GM11168 (cell line): ENCODE measurements around the gene BACH2.
"Not testable (repeated sequence)": the region's sequence is repeated elsewhere in the genome, so short reads cannot be mapped to it uniquely, and the experiment has no call there.

Experiments used
- in situ Hi-C: fragments of 300-500 bp; cut with MboI; formaldehyde crosslinking; loops from one replicate; pipeline ENCODE4 v1.12.0; 2022; ENCODE audit warnings: low sequenced_read_pairs; ENCODE audit not compliant: unreplicated experiment

Gene BACH2

GRCh38 chr6:90296341-90297114 is at the start of gene BACH2:
Gene BACH2 (minus strand): TSS chr6:90296843. CDS start chr6:90008844, 287,999 bp downstream.
- in situ Hi-C loops, result loop anchor here (10.0 kb wide), 1 partner anchor 188 kb away; no protein-coding TSS in a partner anchor

DNA sequence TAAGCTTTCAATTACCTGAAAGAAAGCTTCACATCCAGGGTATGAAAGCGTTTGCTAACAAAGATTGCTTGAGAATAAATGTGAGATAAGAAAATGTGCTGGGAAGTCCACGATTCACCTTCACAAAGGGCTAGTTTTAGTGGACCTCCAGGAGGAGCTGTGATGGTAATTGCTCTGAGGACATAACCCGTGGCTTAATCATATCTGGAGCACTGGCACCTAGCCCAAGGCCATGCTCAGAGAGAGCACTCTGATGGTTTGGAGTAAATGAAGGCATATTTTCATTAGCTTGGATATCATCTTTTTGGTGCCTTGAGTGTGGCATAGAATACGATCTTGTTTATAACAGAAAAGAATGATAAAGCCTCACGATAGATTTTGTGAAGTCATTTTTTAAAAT is 46.9 kb upstream of the BACH2 start:
- in situ Hi-C loops, result no loop called here

DNA sequence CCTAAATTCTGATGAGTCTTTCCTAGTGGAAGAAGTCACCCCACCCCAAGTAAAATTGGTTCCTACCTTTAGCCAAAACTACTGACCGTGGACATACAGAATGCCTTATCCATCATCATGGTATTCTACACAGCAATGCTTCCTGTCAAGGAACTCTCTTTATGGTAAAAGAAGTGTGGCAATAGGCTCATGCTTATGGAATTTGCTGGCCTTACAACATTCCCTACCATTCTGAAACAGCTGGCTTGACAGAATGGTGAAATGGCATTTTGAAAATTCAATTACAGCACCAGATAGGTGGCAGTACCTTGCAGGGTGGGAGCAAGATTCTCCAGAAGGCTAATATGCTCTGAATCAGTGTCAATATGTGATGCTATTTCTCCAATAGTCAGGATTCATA is 41.8 kb upstream of the BACH2 start:
- in situ Hi-C loops, result no loop called here

GRCh38 chr6:90336388-90336947 is 39.8 kb upstream of the BACH2 start:
- in situ Hi-C loops, result no loop called here

- in situ Hi-C loops, result no loop called here
These were observed 37.3 kb upstream of the BACH2 start for GRCh38 chr6:90333928-90334327.

DNA sequence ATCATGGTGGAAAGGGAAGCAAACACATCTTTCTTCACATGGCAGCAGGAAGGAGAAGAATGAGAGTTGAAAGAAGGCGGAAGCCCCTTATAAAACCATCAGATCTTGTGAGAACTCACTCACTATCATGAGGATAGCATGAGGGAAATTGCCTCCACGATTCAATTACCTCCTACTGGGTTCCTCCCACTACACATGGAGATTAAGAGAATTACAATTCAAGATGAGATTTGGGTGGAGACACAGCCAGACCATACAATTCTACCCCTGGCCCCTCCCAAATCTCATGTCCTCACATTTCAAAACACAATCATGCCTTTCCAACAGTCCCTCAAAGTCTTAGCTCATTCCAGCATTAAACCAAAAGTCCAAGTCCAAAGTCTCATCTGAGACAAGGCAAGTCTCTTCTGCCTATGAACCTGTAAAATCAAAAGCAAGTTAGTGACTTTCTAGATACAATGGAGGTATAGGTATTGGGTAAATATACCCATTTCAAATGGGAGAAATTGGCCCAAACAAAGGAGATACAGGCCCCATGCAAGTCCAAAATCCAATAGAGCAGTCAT is 36.4 kb upstream of the BACH2 start:
- in situ Hi-C loops, result not testable (repeated sequence)

DNA sequence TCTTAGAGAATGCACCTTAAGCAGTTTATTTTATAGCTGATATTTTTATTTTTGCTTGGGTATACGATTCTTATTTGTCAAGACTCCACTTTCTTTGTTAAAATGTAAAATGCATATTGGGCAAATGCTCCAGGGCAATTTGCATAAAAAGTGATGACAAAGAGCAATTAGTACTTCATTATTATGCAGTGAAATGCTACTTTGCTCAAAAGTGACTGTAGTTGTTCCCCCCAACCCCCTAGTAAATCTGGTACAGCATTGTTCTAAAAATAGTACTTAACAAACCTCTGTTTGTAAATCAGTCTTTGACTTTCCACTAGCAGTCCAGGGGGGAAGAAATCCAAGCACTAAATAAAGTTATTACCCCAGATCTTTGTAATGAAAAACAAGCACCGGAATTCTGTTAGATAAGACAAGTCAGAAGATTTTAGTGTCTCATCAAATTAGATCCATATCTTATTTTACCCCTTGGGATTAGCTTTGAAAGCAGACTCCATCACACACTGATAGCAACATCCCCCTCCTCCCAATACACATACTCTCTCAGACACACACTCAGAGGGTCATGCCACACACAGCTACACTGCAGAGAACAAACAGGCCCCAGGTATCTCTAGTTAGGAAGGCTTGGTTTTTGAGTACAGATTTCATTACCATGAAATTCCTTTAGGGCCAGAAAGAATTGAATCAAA is 32.9 kb upstream of the BACH2 start:
- in situ Hi-C loops, result no loop called here

GRCh38 chr6:90328004-90328403 is 31.4 kb upstream of the BACH2 start:
- in situ Hi-C loops, result no loop called here

DNA sequence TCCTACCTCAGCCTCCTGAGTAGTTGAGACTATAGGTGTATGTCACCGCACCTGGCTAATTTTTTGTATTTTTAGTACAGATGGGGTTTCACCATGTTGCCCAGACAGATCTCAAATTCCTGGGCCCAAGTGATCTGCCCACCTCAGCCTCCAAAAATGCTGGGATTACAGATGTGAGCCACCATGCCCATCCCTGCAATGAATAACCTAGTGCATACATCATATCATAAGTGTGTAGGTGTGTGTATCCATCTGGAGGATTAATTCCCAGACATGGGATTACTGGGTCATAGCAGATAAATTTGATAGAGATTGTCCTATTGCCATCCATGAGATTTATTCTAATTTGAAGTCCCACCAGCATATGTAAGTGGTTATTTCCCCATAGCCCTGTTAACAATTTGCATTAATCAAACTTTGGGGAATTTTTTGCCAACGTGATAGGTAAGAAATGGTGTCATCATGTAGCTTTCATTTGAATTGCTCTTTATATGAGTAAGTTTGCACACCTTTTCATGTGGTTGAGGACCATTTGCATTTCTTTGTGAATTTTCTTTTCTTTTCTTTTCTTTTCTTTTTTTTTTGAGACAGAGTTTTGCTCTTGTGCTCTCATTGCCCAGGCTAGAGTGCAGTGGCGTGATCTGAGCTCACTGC is 29.9 kb upstream of the BACH2 start:
- in situ Hi-C loops, result no loop called here

DNA sequence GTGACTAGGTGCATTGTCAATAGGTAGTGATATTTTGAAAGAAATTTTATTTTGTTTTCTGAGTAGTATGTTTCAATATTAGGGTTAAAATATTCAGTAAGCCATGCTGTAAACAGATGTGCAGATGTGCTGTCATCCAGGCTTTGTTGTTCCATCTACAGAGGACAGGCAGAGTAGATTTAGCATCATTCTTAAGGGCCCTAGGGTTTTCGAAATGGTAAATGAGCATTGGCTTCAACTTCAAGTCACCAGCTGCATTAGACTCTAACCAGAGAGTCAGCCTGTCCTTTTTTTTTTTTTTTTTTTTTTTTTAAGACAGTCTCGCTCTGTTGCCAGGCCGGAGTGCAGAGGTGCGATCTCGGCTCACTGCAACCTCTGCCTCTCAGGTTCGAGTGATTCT is 27.1 kb upstream of the BACH2 start:
- in situ Hi-C loops, result no loop called here

DNA sequence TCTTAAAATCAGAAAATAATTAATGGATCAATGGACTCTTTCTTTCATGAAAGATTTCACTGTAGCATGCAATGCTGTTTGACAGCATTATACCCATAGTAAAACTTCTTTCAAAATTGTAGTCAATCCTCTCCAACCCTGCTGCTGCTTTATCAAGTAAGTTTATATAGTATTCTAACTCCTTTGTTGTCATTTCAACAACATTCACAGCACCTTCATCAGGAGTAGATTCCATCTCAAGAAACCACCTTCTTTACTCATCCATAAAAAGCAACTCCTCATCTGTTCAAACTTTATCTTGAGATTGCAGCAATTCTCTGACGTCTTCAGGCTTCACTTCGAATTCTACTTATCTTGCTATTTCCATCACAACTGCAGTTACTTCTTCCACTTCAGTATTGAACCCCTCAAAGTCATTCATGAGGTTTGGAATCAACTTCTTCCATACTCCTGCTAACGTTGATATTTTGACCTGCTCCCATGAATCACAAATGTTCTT is 26.4 kb upstream of the BACH2 start:
- in situ Hi-C loops, result no loop called here

DNA sequence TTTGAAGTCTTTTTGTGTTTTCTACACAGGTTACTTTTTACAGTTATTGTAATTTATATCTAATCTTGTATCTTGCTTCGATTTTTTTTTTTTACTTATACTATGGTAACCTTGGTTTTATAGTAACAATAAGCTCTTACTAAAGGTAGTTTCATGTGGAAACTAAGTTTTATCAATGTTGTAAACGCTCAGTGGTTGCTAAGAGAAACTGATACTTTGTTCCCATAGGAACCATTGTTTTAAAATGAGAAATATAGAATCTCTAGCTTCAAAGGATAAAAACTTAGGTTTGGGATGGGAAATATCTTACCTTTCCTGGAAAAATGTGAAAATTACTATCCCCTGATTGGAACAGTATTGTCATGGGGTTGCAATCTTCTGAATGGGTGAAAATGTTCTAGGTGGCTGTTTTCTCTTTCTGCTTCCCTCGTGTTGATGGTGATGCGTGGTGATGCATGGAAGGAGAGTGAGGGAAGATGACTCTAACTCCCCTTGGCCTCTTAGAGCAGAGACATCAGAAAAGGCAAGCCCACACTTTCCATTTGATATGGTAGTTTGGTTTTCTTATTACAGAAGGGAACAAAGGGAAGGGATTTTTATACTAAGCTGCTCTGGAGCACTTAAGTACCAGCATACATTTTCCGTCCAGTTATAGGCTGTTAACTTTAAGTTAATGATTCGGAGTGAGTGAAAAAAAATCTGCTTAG is 23.5 kb upstream of the BACH2 start:
- in situ Hi-C loops, result no loop called here

DNA sequence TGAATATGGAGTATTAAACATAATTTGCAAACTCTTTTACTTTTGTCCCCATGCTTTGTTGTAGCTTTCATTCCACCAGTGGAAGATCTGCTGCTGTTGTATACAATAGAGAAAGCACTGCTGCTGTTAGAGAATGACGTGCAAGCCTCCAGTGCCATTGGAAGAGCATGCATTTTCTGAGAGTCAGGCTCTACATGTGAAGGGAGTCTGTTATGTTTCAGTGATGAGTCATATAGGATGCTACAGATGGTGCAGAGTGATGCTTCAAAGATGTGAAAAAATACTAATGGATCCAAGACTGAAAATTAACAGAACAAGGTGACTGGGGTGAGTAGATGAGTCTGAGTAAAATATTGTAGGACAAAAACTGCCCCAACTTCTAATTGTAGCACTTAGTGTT is 22.4 kb upstream of the BACH2 start:
- in situ Hi-C loops, result no loop called here

DNA sequence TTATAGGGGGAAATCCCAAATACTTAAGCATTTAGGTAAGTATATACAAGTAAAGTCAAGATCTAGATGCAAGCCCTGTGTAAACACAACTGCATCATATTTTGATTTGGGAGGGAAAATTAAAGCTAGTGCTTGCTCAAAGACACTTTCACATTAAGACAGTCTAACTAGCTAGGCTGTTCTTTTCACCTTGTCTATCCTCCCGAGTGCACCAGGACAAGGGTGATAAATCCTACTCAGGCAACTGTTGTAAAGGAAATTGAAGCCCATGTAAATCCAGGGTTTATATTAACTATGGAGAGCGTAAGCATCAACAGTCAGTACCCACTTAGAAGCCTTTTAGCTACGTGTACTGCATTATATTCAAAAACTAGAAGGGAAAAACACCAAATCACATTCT is 19.3 kb upstream of the BACH2 start:
- in situ Hi-C loops, result no loop called here

DNA sequence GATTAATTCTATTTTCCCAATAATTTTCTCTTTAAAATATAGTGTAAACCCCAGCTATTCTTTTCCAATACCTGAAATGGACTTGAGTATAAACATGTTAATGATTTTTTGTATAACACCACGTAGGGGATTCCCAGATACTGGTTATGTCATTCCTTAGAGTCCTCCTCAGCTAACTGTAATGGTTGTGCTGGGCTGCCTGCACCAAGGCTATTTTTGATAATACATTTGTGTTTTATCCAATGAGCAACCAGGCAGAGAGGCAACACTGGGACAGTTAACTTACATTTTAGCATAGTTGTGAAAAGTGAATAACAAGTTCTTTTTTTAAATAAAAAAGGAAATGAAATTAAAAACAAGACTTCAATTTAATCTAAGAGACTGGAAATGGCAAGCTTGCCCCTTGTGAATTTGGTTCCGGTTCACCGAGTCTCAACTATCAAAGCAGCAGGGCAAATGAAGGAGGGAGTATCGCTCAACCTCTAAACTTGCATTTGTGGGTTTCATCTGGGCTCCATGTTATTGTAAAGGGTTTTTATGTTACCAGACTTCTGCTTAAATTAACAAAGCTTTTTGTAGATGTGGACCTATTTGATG is 18.8 kb upstream of the BACH2 start:
- in situ Hi-C loops, result no loop called here

DNA sequence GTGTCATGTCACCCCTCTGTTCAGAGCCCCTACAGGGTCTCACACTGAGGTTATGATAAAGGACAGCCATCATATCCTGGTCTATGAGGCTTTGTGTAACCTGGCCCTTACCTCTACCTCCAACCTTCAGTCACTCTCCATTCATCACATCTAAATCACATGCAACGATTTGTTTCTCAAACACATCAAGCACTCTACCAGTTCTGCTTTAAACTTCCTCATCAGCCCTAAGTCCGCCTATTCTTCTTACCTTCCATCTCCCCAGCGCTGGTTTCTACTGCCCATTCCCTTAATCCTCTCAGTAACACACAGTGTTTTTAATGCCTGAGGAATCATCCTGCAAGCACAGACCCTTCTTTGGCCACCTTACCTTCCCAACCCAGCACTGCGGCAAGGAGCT is 17.9 kb upstream of the BACH2 start:
- in situ Hi-C loops, result no loop called here

- in situ Hi-C loops, result no loop called here
These were observed 14.9 kb upstream of the BACH2 start for GRCh38 chr6:90311569-90311968.

DNA sequence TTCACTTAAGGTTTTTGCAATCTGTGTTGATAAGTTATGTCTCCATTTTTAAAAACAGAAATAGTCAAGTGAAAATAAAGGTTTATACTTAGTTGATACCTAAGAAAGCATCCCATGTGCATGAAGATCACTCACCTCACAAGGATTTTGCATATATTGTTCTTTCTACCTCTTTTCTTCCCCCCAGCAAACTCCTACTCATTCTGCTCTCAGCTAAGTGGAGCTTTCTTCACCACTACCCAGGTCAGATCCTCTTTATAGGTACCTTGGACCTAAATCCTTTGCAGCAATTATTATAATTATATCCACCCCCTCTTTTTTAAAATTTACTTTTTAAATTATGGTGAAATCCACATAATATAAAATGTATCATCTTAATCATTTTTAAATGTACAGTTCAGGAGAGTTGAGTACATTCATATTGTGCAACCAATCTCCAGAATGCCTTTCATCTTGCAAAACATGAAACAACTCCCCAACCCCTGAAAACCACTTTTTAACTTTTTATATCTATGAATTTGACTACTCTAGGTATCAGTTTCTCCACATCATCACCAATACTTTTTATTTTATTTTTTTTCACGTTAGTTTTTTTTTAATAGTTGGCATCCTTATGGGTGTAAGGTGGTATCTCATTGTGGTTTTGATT is 9.3 kb upstream of the BACH2 start:
- in situ Hi-C loops, result no loop called here

DNA sequence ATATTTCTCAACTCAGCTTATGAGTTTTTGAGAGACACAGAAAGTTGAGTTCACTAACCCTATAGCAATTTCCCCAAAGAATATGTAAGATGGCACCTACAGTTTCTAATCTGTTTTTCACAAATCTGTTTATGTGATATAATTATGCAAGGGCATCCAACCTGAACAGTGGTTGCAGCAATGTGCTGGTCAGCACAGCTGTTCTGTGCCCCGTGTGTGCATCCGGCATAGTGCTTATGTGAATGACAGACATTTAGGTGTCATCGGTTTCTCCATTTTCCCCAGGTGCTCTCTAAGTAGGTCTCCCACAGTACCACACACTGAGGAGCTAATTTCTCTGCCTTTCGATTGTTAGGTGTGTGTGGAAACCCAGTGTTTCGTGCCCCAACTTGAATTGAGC is 7.7 kb upstream of the BACH2 start:
- in situ Hi-C loops, result no loop called here
